Retina (tissue), 1 donor: ENCODE measurements around the gene SYT15.
"Not testable (repeated sequence)": the region's sequence is repeated elsewhere in the genome, so short reads cannot be mapped to it uniquely, and the experiment has no call there.

ENCODE experiments used
- DNase-seq: peaks from one replicate; pipeline ENCODE4 v3.0.0-alpha.2; 2016

The SYT15 gene

GRCh38 chr10:46578474-46579178 is at the start of gene SYT15:
TSS of gene SYT15 (plus strand) at chr10:46579128. CDS start at chr10:46579169, 41 bp downstream.
- peak; percentile 2 for DNase-seq

GRCh38 chr10:46529742-46530141 is 49.2 kb upstream of the SYT15 start:
- not testable (repeated sequence) for DNase-seq

GRCh38 chr10:46530249-46531186 is 48.4 kb upstream of the SYT15 start:
- DNase-seq: no peak

GRCh38 chr10:46532256-46532655 is 46.7 kb upstream of the SYT15 start:
- not testable (repeated sequence) for DNase-seq

GRCh38 chr10:46534828-46535524 is 44.0 kb upstream of the SYT15 start:
- DNase-seq: no peak

GRCh38 chr10:46536171-46536570 is 42.8 kb upstream of the SYT15 start:
- no peak for DNase-seq

- no peak for DNase-seq
These were observed 42.1 kb upstream of the SYT15 start for GRCh38 chr10:46536781-46537180.

GRCh38 chr10:46537309-46537708 is 41.6 kb upstream of the SYT15 start:
- no peak for DNase-seq

- DNase-seq: no peak
These were observed 40.8 kb upstream of the SYT15 start for GRCh38 chr10:46538155-46538554.

GRCh38 chr10:46538717-46539426 is 40.1 kb upstream of the SYT15 start:
- no peak for DNase-seq

- DNase-seq: no peak
These were observed 39.1 kb upstream of the SYT15 start for GRCh38 chr10:46539596-46540411.

- DNase-seq: no peak
These were observed 38.4 kb upstream of the SYT15 start for GRCh38 chr10:46540412-46541016.

- peak; percentile 73 for DNase-seq
These were observed 37.8 kb upstream of the SYT15 start for GRCh38 chr10:46541017-46541661.

- DNase-seq: no peak
These were observed 37.0 kb upstream of the SYT15 start for GRCh38 chr10:46541735-46542566.

- no peak for DNase-seq
These were observed 36.1 kb upstream of the SYT15 start for GRCh38 chr10:46542567-46543465.

- DNase-seq: no peak
These were observed 35.2 kb upstream of the SYT15 start for GRCh38 chr10:46543466-46544377.

GRCh38 chr10:46544989-46545791 is 33.7 kb upstream of the SYT15 start:
- DNase-seq: no peak
